Hepatocyte (in vitro differentiated cells): ENCODE data around the gene PSD2. TPM values are rescaled to one million over a fixed set of nuclear protein-coding genes. Genes with fewer than 3 reads are reported as not detected.
A peak's percentile ranks its signal among the peaks of the same experiment; 100 is the strongest.

Experiments used
- DNase-seq: peaks from one replicate; pipeline ENCODE4 v3.0.0-alpha.2; 2016; ENCODE audit warnings: low spot score
- H2AFZ ChIP-seq: fragments of 200-600 bp; sonication (generic); 2 replicates; pipeline ENCODE4 v1.6.0; 2016; ENCODE audit warnings: antibody characterized with exemption, mild to moderate bottlenecking
- H3K27ac ChIP-seq: fragments of 200-600 bp; sonication (generic); 2 replicates; pipeline ENCODE4 v1.5.1; 2016; ENCODE audit warnings: mild to moderate bottlenecking
- H3K27me3 ChIP-seq: fragments of 200-600 bp; sonication (generic); 2 replicates; pipeline ENCODE4 v1.6.1; 2016
- H3K36me3 ChIP-seq: fragments of 200-600 bp; sonication (generic); replicated peaks from 2 replicates; pipeline ENCODE4 v1.5.1; 2016; ENCODE audit warnings: low read depth; ENCODE audit not compliant: insufficient read depth
- H3K4me1 ChIP-seq: fragments of 200-600 bp; sonication (generic); 2 replicates; pipeline ENCODE4 v1.5.1; 2016; ENCODE audit warnings: mild to moderate bottlenecking, moderate library complexity; ENCODE audit not compliant: insufficient read depth
- H3K4me2 ChIP-seq: fragments of 200-600 bp; sonication (generic); 2 replicates; pipeline ENCODE4 v1.6.0; 2016
- H3K4me3 ChIP-seq: fragments of 200-600 bp; sonication (generic); 2 replicates; pipeline ENCODE4 v1.5.1; 2016; ENCODE audit warnings: mild to moderate bottlenecking
- H3K79me2 ChIP-seq: fragments of 200-600 bp; sonication (generic); 2 replicates; pipeline ENCODE4 v1.6.0; 2017; ENCODE audit warnings: mild to moderate bottlenecking
- H3K9me2 ChIP-seq: fragments of 200-600 bp; sonication (generic); replicated peaks from 2 replicates; pipeline ENCODE4 v1.6.0; 2017; ENCODE audit warnings: mild to moderate bottlenecking; ENCODE audit not compliant: insufficient read depth
- H3K9me3 ChIP-seq: fragments of 200-600 bp; sonication (generic); 2 replicates; pipeline ENCODE4 v1.5.1; 2016; ENCODE audit warnings: low read depth, mild to moderate bottlenecking
- H4K20me1 ChIP-seq: fragments of 200-600 bp; sonication (generic); 2 replicates; pipeline ENCODE4 v1.6.0; 2016; ENCODE audit warnings: mild to moderate bottlenecking; ENCODE audit not compliant: insufficient read depth, poor library complexity, severe bottlenecking
- EZH2 ChIP-seq: fragments of 200-600 bp; sonication (generic); IDR thresholded peaks from 2 replicates; pipeline ENCODE4 v1.6.1; 2016; ENCODE audit warnings: antibody characterized with exemption, mild to moderate bottlenecking, borderline replicate concordance
- EZH2phosphoT487 ChIP-seq: fragments of 200-600 bp; sonication (generic); IDR thresholded peaks from one replicate; pipeline ENCODE4 v1.6.1; 2018; ENCODE audit warnings: antibody characterized with exemption, mild to moderate bottlenecking, low read depth, moderate library complexity; ENCODE audit not compliant: unreplicated experiment, severe bottlenecking
- WGBS: methylation state at CpG from one replicate; pipeline ENCODE4 v1.1.6; 2016; ENCODE audit warnings: low lambda C conversion rate; ENCODE audit errors: missing lambda C conversion rate; 5-methylcytosine and 5-hydroxymethylcytosine counted together
- polyA plus RNA-seq: library from polyadenylated mRNA; unstranded; fragments of >200 nt; fragmentation: Nextera tagmentation; extraction: Ambion mirVana; gene quantifications from 2 replicates; pipeline ENCODE4 v1.2.1, GENCODE V29; 2016
- total RNA-seq: library from RNA; depleted of rRNA; stranded (reverse); fragments of >200 nt; gene quantifications from 2 replicates; pipeline ENCODE4 v1.2.3, GENCODE V29; 2014
- TF ChIP-seq, protein P1 (sequence below): fragments of 200-600 bp; sonication (generic); IDR thresholded peaks from 2 replicates; pipeline ENCODE4 v1.5.1; 2016; ENCODE audit warnings: antibody characterized with exemption, mild to moderate bottlenecking; ENCODE audit not compliant: poor library complexity

Gene PSD2
- total and polyA plus RNA-seq, 2 experiments from 2014 or later = not detected

DNA sequence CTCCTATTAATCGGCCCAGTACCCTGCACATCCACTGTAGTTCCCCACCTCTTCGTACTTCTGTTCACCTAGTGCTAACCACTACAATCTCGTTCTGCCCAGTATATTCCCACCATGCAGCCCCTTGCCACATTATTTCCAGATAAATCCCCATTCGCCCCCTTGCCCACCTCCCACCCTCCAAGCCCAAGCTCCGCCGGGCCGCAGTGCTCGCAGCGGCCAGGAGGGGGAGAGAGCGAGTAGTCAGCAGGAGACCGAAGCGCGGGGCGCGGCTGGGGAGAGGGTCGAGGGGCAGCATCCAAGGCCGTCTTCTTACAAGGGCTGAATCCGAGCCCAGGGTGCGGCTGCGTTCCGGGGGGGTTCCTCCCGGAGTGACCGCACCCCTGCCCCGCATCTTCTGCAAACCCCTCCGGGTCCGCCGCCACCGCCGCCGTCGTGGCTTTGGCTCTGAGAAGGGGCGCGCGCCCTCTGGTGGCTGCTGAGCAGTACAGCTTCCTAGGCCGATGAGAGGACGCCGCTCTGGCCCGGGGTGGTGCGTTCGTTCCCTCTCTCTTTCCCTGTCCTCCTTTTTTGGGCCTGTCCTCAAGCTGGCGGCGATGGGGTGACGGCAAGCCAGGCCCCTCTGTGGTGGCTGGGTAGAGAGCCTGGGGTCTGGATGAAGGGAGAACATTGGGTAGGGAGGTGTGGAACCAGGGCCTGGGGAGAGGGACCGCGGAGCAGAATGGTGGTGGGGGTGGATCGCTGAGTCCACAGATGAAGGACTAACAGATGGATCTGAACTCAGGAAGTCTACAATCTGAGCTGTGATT lies 30.0 kb upstream of the PSD2 start:
- no peak for TF ChIP-seq EZH2
- TF ChIP-seq, protein P1, sequence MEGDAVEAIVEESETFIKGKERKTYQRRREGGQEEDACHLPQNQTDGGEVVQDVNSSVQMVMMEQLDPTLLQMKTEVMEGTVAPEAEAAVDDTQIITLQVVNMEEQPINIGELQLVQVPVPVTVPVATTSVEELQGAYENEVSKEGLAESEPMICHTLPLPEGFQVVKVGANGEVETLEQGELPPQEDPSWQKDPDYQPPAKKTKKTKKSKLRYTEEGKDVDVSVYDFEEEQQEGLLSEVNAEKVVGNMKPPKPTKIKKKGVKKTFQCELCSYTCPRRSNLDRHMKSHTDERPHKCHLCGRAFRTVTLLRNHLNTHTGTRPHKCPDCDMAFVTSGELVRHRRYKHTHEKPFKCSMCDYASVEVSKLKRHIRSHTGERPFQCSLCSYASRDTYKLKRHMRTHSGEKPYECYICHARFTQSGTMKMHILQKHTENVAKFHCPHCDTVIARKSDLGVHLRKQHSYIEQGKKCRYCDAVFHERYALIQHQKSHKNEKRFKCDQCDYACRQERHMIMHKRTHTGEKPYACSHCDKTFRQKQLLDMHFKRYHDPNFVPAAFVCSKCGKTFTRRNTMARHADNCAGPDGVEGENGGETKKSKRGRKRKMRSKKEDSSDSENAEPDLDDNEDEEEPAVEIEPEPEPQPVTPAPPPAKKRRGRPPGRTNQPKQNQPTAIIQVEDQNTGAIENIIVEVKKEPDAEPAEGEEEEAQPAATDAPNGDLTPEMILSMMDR = peak; percentile 98
- Histone ChIP-seq H3K4me2 (peak overlapping the region; percentile 75), H3K79me2 (no peaks in the 10 kb centered on the region), H3K27me3 (peaks cover 21% of the 10 kb centered on the region), H3K9me3 (no peaks in the 10 kb centered on the region), H4K20me1 (no peaks in the 10 kb centered on the region), H3K27ac (no peak overlapping the region), H3K9me2 (no peaks in the 10 kb centered on the region), H2AFZ (peak overlapping the region; percentile 33), H3K4me3 (peak overlapping the region; percentile 23), H3K4me1 (peaks cover 7% of the 10 kb centered on the region), H3K36me3 (no peaks in the 10 kb centered on the region)
- 10% methylated on average over 45 of the region's 46 CpGs for WGBS
- peak; percentile 91 for DNase-seq

DNA sequence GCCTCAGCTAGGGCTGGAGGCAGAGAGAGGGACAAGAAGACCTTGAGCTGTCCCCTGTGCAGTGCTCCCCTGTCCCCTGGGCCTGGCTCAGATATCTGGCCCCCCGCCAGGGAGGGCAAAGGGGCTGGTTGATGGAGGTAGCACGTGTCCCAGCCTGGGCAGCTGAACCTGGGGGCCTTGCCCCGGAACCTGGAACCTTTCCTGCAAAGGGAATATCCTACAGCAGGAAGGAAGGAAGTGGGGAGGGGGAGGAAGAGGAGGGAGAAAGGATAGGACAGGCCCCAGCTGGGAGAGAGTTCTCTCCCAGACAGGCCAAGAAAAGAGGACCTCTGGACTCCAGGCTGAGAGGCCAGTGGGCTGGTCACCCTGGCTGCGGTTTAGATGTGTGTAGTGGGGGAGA lies 27.6 kb upstream of the PSD2 start:
- Histone ChIP-seq H3K4me1 (peaks cover 3% of the 10 kb centered on the region), H3K79me2 (no peaks in the 10 kb centered on the region), H3K9me2 (no peaks in the 10 kb centered on the region), H4K20me1 (no peaks in the 10 kb centered on the region), H3K4me3 (no peak overlapping the region), H3K27me3 (peaks cover 21% of the 10 kb centered on the region), H3K4me2 (no peak overlapping the region), H3K36me3 (no peaks in the 10 kb centered on the region), H2AFZ (no peak overlapping the region), H3K9me3 (no peaks in the 10 kb centered on the region), H3K27ac (no peak overlapping the region)
- 74% methylated on average over 4 of the region's 4 CpGs for WGBS
- no peak for DNase-seq
- TF ChIP-seq EZH2phosphoT487 (no peak), EZH2 (no peak)
- TF ChIP-seq, protein P1 = no peak

DNA sequence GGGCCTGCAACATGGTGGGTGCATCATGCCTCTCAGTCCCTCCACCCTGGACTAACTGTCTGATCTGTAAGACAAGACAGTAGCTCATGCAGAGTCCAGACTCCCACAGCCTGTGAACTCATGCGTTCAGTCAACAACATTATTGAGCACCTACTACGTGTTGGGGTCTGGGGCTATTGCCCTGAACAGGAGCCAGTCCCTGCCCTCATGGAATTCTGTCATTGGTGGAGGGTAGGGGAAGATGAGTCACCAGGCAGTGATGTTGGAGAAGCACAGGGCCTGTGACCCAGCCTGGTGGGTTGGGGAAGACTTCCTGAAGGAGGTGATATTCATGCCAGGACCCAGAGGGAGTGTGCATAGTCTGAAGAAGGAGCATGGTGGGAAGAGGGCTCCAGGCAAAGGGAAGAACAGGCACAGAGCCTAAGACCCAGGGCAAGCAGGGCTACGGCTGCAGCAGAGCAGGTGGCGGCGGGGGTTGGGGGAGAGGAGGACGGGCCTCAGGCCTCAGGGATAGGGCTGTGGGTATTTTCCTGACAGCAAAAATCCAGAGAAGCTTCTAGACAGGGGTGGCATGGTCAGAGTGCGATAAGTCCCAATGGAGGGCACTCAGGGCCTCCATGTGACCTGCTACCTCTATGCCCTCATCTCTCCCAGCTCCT lies 26.7 kb upstream of the PSD2 start:
- Histone ChIP-seq H4K20me1 (no peaks in the 10 kb centered on the region), H3K4me2 (no peak overlapping the region), H3K4me3 (no peak overlapping the region), H3K36me3 (no peaks in the 10 kb centered on the region), H3K79me2 (no peaks in the 10 kb centered on the region), H3K9me3 (no peaks in the 10 kb centered on the region), H3K9me2 (no peaks in the 10 kb centered on the region), H3K27ac (no peak overlapping the region), H2AFZ (no peak overlapping the region), H3K27me3 (peaks cover 11% of the 10 kb centered on the region), H3K4me1 (peaks cover 3% of the 10 kb centered on the region)
- peak; percentile 4 for DNase-seq
- TF ChIP-seq, protein P1 = no peak
- TF ChIP-seq EZH2phosphoT487 (no peak), EZH2 (no peak)
- 93% methylated on average over 7 of the region's 7 CpGs for WGBS
